Astrocyte of the spinal cord (primary cell): Measurements from ENCODE around the gene CDC5L.

Experiments used
- DNase-seq: peaks from one replicate; pipeline ENCODE4 v3.0.0; 2011; ENCODE audit warnings: low read depth, low spot score
- H3K4me3 ChIP-seq: 2 replicates; pipeline ENCODE4 v1.5.1; 2011; ENCODE audit warnings: low read depth, mild to moderate bottlenecking, low read length, moderate library complexity
- CTCF ChIP-seq: IDR thresholded peaks from 2 replicates; pipeline ENCODE4 v1.5.1; 2012; ENCODE audit warnings: low read depth, mild to moderate bottlenecking, low read length, inconsistent platforms
- in situ Hi-C: cut with HindIII; loops from 2 replicates; pipeline ENCODE4 v1.10.0; 2017; ENCODE audit warnings: low sequenced_read_pairs

Gene CDC5L

GRCh38 chr6:44356487-44356886 lies 31.0 kb upstream of the CDC5L start:
- TF ChIP-seq CTCF: no peak
- in situ Hi-C loops: no loop called here
- no peak for DNase-seq

GRCh38 chr6:44359973-44360372 lies 27.5 kb upstream of the CDC5L start:
- DNase-seq: no peak
- TF ChIP-seq CTCF: no peak
- H3K4me3 ChIP-seq: no peak overlapping the region
- in situ Hi-C loops: no loop called here

More at GRCh38 chr6:44356487-44356886, 31.0 kb upstream of the CDC5L start:
- H3K4me3 ChIP-seq: no peak overlapping the region

GRCh38 chr6:44361947-44362346 lies 25.6 kb upstream of the CDC5L start:
- TF ChIP-seq CTCF: no peak
- DNase-seq: no peak
- in situ Hi-C loops: no loop called here
- H3K4me3 ChIP-seq: no peak overlapping the region

GRCh38 chr6:44363377-44363926 lies 24.1 kb upstream of the CDC5L start:
- no peak for TF ChIP-seq CTCF
- no peak overlapping the region for H3K4me3 ChIP-seq
- no peak for DNase-seq
- in situ Hi-C loops: no loop called here

- H3K4me3 ChIP-seq: no peak overlapping the region
- no peak for TF ChIP-seq CTCF
- in situ Hi-C loops: no loop called here
- no peak for DNase-seq
These were observed 20.7 kb upstream of the CDC5L start for GRCh38 chr6:44366781-44367180.

- in situ Hi-C loops: no loop called here
- no peak overlapping the region for H3K4me3 ChIP-seq
- no peak for DNase-seq
- no peak for TF ChIP-seq CTCF
These were observed 19.8 kb upstream of the CDC5L start for GRCh38 chr6:44367681-44368080.

GRCh38 chr6:44373051-44373450 lies 14.5 kb upstream of the CDC5L start:
- TF ChIP-seq CTCF: no peak
- no peak for DNase-seq
- in situ Hi-C loops: no loop called here
- H3K4me3 ChIP-seq: no peak overlapping the region
